ENCODE data around the gene CNFN.

CNFN gene

GRCh38 chr19:42431486-42431885, 41.4 kb upstream of the CNFN start:
- no peaks in the 10 kb centered on the region; the same call in none of the 2 replicates for H3K27me3 ChIP-seq (ENCODE audit: low read depth, low read length)
- H2AFZ ChIP-seq (ENCODE audit: low read depth, low read length), result no peak overlapping the region
- no peak overlapping the region for H3K4me3 ChIP-seq (ENCODE audit: low read length)
- no peak overlapping the region for H3K4me2 ChIP-seq (ENCODE audit: low read length)
- H3K9ac ChIP-seq (ENCODE audit: low read length), result no peak overlapping the region
- no peaks in the 10 kb centered on the region for H3K9me3 ChIP-seq (ENCODE audit: insufficient read depth, low read length)
- H3K36me3 ChIP-seq (replicated peaks; ENCODE audit: low read depth, low read length), result no peaks in the 10 kb centered on the region
- H3K4me1 ChIP-seq (ENCODE audit: low read length), result peaks cover 6% of the 10 kb centered on the region
- H3K79me2 ChIP-seq (ENCODE audit: low read length), result no peaks in the 10 kb centered on the region
- H3K27ac ChIP-seq (ENCODE audit: low read length), result no peak overlapping the region
- TF ChIP-seq CTCF (IDR thresholded peaks at IDR 0.05; ENCODE audit: low read depth, low read length) (no peak), EZH2phosphoT487 (IDR thresholded peaks at IDR 0.05; ENCODE audit: low read depth) (no peak)
- no peaks in the 10 kb centered on the region for H4K20me1 ChIP-seq (ENCODE audit: insufficient read depth, low read length)

- Histone ChIP-seq H3K4me3 (ENCODE audit: low read length) (no peak overlapping the region), H2AFZ (ENCODE audit: low read depth, low read length) (no peak overlapping the region)
- no peak for TF ChIP-seq EZH2phosphoT487 (IDR thresholded peaks at IDR 0.05; ENCODE audit: low read depth)
- no peak for TF ChIP-seq CTCF (IDR thresholded peaks at IDR 0.05; ENCODE audit: low read depth, low read length)
Observed at GRCh38 chr19:42428676-42429075, 38.6 kb upstream of the CNFN start.

GRCh38 chr19:42427313-42427712, 37.2 kb upstream of the CNFN start, which contains the start of gene LIPE:
LIPE (minus strand) TSS chr19:42427388; CDS start chr19:42427149, 239 bp downstream.
- Histone ChIP-seq H3K27ac (ENCODE audit: low read length) (no peak within 1 kb of the TSS), H3K4me3 (ENCODE audit: low read length) (no peak within 1 kb of the TSS), H3K36me3 (replicated peaks; ENCODE audit: low read depth, low read length) (no peaks in the 10 kb centered on the region), H4K20me1 (ENCODE audit: insufficient read depth, low read length) (no peaks in the 10 kb centered on the region), H3K4me2 (ENCODE audit: low read length) (no peak within 1 kb of the TSS), H3K4me1 (ENCODE audit: low read length) (peaks cover 4% of the 10 kb centered on the region; the same call in 1 of the 2 replicates), H3K9ac (ENCODE audit: low read length) (no peak within 1 kb of the TSS), H3K79me2 (ENCODE audit: low read length) (peaks cover 6% of the 10 kb centered on the region; the same call in 1 of the 2 replicates), H3K27me3 (ENCODE audit: low read depth, low read length) (no peaks in the 10 kb centered on the region; the same call in 1 of the 2 replicates), H2AFZ (ENCODE audit: low read depth, low read length) (no peak within 1 kb of the TSS), H3K9me3 (ENCODE audit: insufficient read depth, low read length) (no peaks in the 10 kb centered on the region)
- TF ChIP-seq CTCF (IDR thresholded peaks at IDR 0.05; ENCODE audit: low read depth, low read length), result no peak

More at GRCh38 chr19:42428676-42429075, 38.6 kb upstream of the CNFN start:
- Histone ChIP-seq H3K9me3 (ENCODE audit: insufficient read depth, low read length) (no peaks in the 10 kb centered on the region), H3K4me2 (ENCODE audit: low read length) (no peak overlapping the region), H3K27me3 (ENCODE audit: low read depth, low read length) (no peaks in the 10 kb centered on the region; the same call in 1 of the 2 replicates), H3K9ac (ENCODE audit: low read length) (no peak overlapping the region), H3K4me1 (ENCODE audit: low read length) (peaks cover 6% of the 10 kb centered on the region), H3K27ac (ENCODE audit: low read length) (no peak overlapping the region), H4K20me1 (ENCODE audit: insufficient read depth, low read length) (no peaks in the 10 kb centered on the region), H3K36me3 (replicated peaks; ENCODE audit: low read depth, low read length) (no peaks in the 10 kb centered on the region), H3K79me2 (ENCODE audit: low read length) (no peaks in the 10 kb centered on the region)

GRCh38 chr19:42426643-42427042, 36.5 kb upstream of the CNFN start:
- H2AFZ ChIP-seq (ENCODE audit: low read depth, low read length), result no peak overlapping the region
- peaks cover 12% of the 10 kb centered on the region; the same call in 1 of the 2 replicates for H3K79me2 ChIP-seq (ENCODE audit: low read length)
- no peaks in the 10 kb centered on the region; the same call in 1 of the 2 replicates for H3K27me3 ChIP-seq (ENCODE audit: low read depth, low read length)
- no peak overlapping the region for H3K27ac ChIP-seq (ENCODE audit: low read length)
- H3K4me2 ChIP-seq (ENCODE audit: low read length), result no peak overlapping the region
- H3K4me1 ChIP-seq (ENCODE audit: low read length), result peaks cover 8% of the 10 kb centered on the region; the same call in 1 of the 2 replicates
- no peaks in the 10 kb centered on the region for H4K20me1 ChIP-seq (ENCODE audit: insufficient read depth, low read length)
- no peaks in the 10 kb centered on the region for H3K9me3 ChIP-seq (ENCODE audit: insufficient read depth, low read length)
- H3K4me3 ChIP-seq (ENCODE audit: low read length), result no peak overlapping the region
- H3K9ac ChIP-seq (ENCODE audit: low read length), result no peak overlapping the region
- no peaks in the 10 kb centered on the region for H3K36me3 ChIP-seq (replicated peaks; ENCODE audit: low read depth, low read length)
- TF ChIP-seq CTCF (IDR thresholded peaks at IDR 0.05; ENCODE audit: low read depth, low read length) (no peak), EZH2phosphoT487 (IDR thresholded peaks at IDR 0.05; ENCODE audit: low read depth) (no peak)

Measured in OCI-LY3 (cell line).